Measurements from ENCODE around the gene TP53RK. TPM values are rescaled to one million over a fixed set of nuclear protein-coding genes. Genes with fewer than 3 reads are reported as not detected.

TP53RK gene
- total and polyA plus RNA-seq, 4 donors: 4.7 to 12.8 (median 6.8) TPM

DNA sequence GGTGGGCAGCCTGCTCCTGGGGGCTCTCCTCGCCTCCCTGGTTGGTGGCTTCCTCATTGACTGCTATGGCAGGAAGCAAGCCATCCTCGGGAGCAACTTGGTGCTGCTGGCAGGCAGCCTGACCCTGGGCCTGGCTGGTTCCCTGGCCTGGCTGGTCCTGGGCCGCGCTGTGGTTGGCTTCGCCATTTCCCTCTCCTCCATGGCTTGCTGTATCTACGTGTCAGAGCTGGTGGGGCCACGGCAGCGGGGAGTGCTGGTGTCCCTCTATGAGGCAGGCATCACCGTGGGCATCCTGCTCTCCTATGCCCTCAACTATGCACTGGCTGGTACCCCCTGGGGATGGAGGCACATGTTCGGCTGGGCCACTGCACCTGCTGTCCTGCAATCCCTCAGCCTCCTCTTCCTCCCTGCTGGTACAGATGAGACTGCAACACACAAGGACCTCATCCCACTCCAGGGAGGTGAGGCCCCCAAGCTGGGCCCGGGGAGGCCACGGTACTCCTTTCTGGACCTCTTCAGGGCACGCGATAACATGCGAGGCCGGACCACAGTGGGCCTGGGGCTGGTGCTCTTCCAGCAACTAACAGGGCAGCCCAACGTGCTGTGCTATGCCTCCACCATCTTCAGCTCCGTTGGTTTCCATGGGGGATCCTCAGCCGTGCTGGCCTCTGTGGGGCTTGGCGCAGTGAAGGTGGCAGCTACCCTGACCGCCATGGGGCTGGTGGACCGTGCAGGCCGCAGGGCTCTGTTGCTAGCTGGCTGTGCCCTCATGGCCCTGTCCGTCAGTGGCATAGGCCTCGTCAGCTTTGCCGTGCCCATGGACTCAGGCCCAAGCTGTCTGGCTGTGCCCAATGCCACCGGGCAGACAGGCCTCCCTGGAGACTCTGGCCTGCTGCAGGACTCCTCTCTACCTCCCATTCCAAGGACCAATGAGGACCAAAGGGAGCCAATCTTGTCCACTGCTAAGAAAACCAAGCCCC lies 36.2 kb upstream of the TP53RK start:
- Histone ChIP-seq H3K4me1 (ENCODE audit: control insufficient read depth in 4 of 4, insufficient read depth in 4 of 4, low read length in 3 of 4) (peaks cover 0 to 2% (median 0%) of the 10 kb centered on the region in 4 donors), H3K27ac (ENCODE audit: low read depth in 1 of 2, low read length in 2 of 2) (no peak overlapping the region), H3K4me3 (ENCODE audit: low read depth in 1 of 3, low read length in 3 of 3) (no peak overlapping the region), H3K27me3 (ENCODE audit: control insufficient read depth in 4 of 4, insufficient read depth in 4 of 4, low read length in 3 of 4) (no peaks in the 10 kb centered on the region), H3K9ac (ENCODE audit: low read depth in 1 of 2, low read length in 2 of 2) (no peak overlapping the region), H3K9me3 (ENCODE audit: control insufficient read depth in 4 of 4, low read length in 3 of 4) (no peaks in the 10 kb centered on the region), H3K36me3 (ENCODE audit: control insufficient read depth in 4 of 4, insufficient read depth in 3 of 4, low read depth in 1 of 4, low read length in 3 of 4) (peaks cover 6 to 31% (median 18%) of the 10 kb centered on the region in 4 donors)
- DNase-seq (ENCODE audit: low spot score): no peak
- 97% methylated on average over 27 of the region's 27 CpGs for WGBS
- TF ChIP-seq YY1 (IDR thresholded peaks at IDR 0.05): no peak
- no peak for TF ChIP-seq JUND (IDR thresholded peaks at IDR 0.05)
- TF ChIP-seq TAF1 (conservative IDR thresholded peaks at IDR 0.05): no peak

DNA sequence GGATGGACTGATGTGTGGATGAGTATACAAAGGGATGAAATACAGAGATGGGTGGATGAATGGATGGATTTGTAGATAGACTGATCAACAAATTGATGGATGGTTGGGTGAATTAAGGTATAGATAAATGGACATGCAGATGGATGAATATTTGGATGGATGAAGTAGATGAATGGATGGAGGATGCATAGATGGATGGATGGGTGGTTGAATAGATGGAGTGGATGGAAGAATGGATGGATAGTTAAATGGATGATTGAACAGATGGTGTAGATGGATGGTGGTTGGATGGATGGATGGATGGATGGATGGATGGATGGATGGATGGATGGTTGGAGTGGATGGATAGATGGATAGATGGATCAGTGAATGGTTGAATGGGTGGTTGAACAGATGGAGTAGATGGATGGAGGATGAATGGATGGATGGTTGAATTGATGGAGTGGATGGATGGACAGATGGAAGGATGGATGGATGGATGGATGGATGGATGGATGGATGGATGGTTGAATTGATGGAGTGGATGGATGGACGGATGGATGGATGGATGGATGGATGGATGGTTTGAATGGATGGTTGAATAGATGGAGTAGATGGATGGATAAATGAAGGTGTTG lies 35.2 kb upstream of the TP53RK start:
- Histone ChIP-seq H3K9me3 (ENCODE audit: control insufficient read depth in 4 of 4, low read length in 3 of 4) (no peaks in the 10 kb centered on the region), H3K4me1 (ENCODE audit: control insufficient read depth in 4 of 4, insufficient read depth in 4 of 4, low read length in 3 of 4) (peaks cover 0 to 2% (median 0%) of the 10 kb centered on the region in 4 donors), H3K36me3 (ENCODE audit: control insufficient read depth in 4 of 4, insufficient read depth in 3 of 4, low read depth in 1 of 4, low read length in 3 of 4) (peaks cover 6 to 24% (median 16%) of the 10 kb centered on the region in 4 donors), H3K27ac (ENCODE audit: low read depth in 1 of 2, low read length in 2 of 2) (no peak overlapping the region), H3K27me3 (ENCODE audit: control insufficient read depth in 4 of 4, insufficient read depth in 4 of 4, low read length in 3 of 4) (no peaks in the 10 kb centered on the region), H3K9ac (ENCODE audit: low read depth in 1 of 2, low read length in 2 of 2) (no peak overlapping the region), H3K4me3 (ENCODE audit: low read depth in 1 of 3, low read length in 3 of 3) (no peak overlapping the region)
- no peak for DNase-seq (ENCODE audit: low spot score)
- TF ChIP-seq, protein P1, sequence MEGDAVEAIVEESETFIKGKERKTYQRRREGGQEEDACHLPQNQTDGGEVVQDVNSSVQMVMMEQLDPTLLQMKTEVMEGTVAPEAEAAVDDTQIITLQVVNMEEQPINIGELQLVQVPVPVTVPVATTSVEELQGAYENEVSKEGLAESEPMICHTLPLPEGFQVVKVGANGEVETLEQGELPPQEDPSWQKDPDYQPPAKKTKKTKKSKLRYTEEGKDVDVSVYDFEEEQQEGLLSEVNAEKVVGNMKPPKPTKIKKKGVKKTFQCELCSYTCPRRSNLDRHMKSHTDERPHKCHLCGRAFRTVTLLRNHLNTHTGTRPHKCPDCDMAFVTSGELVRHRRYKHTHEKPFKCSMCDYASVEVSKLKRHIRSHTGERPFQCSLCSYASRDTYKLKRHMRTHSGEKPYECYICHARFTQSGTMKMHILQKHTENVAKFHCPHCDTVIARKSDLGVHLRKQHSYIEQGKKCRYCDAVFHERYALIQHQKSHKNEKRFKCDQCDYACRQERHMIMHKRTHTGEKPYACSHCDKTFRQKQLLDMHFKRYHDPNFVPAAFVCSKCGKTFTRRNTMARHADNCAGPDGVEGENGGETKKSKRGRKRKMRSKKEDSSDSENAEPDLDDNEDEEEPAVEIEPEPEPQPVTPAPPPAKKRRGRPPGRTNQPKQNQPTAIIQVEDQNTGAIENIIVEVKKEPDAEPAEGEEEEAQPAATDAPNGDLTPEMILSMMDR (IDR thresholded peaks at IDR 0.05; ENCODE audit: low read depth, low read length, missing input control): no peak
- TF ChIP-seq, protein P2, sequence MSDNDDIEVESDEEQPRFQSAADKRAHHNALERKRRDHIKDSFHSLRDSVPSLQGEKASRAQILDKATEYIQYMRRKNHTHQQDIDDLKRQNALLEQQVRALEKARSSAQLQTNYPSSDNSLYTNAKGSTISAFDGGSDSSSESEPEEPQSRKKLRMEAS (IDR thresholded peaks at IDR 0.05): no peak
- TF ChIP-seq TAF1 (conservative IDR thresholded peaks at IDR 0.05) (no peak), YY1 (IDR thresholded peaks at IDR 0.05) (no peak), FOXA1 (IDR thresholded peaks at IDR 0.05) (no peak), SP1 (IDR thresholded peaks at IDR 0.05) (no peak)
- TF ChIP-seq, protein P3, sequence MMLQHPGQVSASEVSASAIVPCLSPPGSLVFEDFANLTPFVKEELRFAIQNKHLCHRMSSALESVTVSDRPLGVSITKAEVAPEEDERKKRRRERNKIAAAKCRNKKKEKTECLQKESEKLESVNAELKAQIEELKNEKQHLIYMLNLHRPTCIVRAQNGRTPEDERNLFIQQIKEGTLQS (IDR thresholded peaks at IDR 0.05): no peak
- TF ChIP-seq, protein P4, sequence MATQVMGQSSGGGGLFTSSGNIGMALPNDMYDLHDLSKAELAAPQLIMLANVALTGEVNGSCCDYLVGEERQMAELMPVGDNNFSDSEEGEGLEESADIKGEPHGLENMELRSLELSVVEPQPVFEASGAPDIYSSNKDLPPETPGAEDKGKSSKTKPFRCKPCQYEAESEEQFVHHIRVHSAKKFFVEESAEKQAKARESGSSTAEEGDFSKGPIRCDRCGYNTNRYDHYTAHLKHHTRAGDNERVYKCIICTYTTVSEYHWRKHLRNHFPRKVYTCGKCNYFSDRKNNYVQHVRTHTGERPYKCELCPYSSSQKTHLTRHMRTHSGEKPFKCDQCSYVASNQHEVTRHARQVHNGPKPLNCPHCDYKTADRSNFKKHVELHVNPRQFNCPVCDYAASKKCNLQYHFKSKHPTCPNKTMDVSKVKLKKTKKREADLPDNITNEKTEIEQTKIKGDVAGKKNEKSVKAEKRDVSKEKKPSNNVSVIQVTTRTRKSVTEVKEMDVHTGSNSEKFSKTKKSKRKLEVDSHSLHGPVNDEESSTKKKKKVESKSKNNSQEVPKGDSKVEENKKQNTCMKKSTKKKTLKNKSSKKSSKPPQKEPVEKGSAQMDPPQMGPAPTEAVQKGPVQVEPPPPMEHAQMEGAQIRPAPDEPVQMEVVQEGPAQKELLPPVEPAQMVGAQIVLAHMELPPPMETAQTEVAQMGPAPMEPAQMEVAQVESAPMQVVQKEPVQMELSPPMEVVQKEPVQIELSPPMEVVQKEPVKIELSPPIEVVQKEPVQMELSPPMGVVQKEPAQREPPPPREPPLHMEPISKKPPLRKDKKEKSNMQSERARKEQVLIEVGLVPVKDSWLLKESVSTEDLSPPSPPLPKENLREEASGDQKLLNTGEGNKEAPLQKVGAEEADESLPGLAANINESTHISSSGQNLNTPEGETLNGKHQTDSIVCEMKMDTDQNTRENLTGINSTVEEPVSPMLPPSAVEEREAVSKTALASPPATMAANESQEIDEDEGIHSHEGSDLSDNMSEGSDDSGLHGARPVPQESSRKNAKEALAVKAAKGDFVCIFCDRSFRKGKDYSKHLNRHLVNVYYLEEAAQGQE (IDR thresholded peaks at IDR 0.05): no peak
- TF ChIP-seq, protein P5, sequence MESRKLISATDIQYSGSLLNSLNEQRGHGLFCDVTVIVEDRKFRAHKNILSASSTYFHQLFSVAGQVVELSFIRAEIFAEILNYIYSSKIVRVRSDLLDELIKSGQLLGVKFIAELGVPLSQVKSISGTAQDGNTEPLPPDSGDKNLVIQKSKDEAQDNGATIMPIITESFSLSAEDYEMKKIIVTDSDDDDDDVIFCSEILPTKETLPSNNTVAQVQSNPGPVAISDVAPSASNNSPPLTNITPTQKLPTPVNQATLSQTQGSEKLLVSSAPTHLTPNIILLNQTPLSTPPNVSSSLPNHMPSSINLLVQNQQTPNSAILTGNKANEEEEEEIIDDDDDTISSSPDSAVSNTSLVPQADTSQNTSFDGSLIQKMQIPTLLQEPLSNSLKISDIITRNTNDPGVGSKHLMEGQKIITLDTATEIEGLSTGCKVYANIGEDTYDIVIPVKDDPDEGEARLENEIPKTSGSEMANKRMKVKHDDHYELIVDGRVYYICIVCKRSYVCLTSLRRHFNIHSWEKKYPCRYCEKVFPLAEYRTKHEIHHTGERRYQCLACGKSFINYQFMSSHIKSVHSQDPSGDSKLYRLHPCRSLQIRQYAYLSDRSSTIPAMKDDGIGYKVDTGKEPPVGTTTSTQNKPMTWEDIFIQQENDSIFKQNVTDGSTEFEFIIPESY (IDR thresholded peaks at IDR 0.05): no peak
- 51% methylated on average over 1 of the region's 1 CpG for WGBS
